Subcutaneous adipose tissue (tissue), 4 donors: ENCODE results near the gene HEG1. TPM values are rescaled to one million over a fixed set of nuclear protein-coding genes. Genes with fewer than 3 reads are reported as not detected.

Experiments used
- total RNA-seq, 4 donors: library from RNA; depleted of rRNA; stranded (reverse); fragments of >200 nt; gene quantifications; one replicate each; pipeline ENCODE4 v1.1.0, GENCODE V29; 2016
- TF ChIP-seq, protein P1 (sequence below): fragments of 450-650 bp; IDR thresholded peaks from one replicate; pipeline ENCODE4 v1.5.1; 2016; ENCODE audit warnings: low read depth, mild to moderate bottlenecking, control low read depth, antibody characterized with exemption, moderate library complexity

HEG1 gene
- total RNA-seq, 4 donors from 2014 or later = 26.7 to 72.5 (median 36.2) TPM

DNA sequence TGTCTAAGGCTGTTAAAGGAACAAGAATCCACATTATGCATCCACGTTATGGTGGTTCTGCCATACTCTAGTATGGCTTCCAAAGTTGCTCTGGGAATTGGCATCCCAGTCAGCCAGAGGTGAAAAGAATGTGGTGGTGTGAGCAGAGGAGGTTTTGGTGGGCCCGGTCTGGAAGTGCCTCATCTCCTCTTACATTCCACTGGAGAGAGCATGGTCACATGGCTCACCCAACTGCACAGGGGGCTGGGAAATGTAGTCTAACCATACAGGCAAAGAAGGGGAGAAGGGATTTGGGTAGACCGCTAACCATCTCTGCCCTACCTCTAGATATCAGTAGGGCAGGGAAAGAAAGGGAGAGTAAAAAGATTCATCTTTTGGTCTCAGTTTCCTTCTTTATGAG, 3.2 kb upstream of the HEG1 start:
- TF ChIP-seq, protein P1, sequence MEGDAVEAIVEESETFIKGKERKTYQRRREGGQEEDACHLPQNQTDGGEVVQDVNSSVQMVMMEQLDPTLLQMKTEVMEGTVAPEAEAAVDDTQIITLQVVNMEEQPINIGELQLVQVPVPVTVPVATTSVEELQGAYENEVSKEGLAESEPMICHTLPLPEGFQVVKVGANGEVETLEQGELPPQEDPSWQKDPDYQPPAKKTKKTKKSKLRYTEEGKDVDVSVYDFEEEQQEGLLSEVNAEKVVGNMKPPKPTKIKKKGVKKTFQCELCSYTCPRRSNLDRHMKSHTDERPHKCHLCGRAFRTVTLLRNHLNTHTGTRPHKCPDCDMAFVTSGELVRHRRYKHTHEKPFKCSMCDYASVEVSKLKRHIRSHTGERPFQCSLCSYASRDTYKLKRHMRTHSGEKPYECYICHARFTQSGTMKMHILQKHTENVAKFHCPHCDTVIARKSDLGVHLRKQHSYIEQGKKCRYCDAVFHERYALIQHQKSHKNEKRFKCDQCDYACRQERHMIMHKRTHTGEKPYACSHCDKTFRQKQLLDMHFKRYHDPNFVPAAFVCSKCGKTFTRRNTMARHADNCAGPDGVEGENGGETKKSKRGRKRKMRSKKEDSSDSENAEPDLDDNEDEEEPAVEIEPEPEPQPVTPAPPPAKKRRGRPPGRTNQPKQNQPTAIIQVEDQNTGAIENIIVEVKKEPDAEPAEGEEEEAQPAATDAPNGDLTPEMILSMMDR = no peak

DNA sequence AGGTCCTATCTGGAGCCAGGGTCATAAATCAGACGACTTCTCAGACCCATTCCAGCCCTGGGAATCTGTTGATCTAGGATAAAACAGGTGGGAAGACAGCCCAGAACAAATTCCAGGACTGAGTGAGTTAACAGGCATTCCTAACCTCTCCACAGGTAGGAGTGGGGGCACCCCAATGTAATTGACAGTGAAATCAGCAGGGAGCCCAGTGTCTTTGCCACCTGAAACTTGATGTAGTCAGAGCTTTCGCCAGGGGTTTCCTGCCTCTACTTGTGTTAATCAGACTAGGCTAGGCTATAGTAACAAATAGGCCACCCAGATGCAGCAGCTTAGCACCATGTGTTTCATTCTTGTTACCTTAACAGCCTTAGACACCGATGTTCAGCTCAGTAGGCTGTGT, 2.7 kb upstream of the HEG1 start:
- TF ChIP-seq, protein P1 = no peak

DNA sequence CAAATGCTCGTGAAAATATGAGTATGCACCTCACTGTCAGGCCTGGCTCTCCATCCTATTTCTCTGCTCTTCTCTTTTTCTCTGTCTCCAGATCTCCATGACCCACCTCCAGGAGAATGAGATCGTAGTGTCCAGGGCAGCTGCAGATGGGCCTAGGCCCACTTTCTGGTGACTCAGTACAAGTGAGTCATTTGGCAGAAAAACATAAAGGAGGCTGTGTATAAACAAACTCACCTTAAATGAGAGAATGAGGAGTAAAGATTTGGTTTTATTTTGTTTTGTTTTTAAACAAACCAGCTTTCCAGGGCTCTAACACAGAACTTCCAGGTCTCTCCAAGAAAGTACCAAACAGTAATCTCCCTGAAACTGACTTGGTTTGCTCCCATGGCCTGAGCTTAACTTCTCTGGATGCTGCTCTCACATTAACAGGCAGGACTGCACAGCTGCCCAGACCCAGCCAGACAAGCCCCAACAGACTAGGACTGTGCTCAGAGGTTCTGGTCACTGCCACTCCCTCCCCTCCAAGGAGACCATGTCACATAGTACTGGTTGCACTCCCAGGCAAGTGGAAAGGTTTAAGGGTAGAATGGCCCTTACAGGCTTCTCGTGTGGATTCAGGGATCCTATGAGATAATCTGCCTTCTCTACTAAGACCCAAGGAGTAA, 1.5 kb upstream of the HEG1 start:
- TF ChIP-seq, protein P1 = no peak

DNA sequence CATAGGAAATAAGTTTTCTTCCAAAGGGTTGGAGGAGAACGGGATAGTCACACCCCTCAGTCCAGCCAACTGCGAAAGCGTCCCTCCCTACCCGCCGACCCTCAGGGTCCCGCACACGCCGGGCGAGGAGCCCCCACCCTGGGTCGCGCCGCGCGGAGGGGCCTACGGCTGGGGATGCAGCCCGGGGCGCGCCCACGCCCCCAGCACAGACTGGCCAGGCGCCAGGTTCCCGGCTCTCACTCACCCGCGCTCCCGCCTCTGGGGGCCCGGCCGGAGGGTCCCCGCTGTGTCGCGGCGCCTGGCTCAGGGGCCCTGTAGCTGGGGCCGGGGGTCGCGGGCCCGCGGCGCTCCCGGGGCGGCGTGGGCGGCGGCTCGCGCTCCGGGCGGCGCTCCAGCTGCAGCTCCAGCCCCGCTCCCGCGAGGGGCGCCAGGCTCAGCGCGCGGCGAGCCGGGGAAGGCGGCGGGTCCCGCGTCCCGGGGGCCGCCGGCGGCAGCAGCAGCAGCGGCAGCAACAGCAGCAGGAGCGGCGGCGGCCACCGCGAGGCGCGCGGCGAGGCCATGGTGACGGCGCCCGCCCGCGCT, 375 bp downstream of the HEG1 start:
- TF ChIP-seq, protein P1 = no peak

DNA sequence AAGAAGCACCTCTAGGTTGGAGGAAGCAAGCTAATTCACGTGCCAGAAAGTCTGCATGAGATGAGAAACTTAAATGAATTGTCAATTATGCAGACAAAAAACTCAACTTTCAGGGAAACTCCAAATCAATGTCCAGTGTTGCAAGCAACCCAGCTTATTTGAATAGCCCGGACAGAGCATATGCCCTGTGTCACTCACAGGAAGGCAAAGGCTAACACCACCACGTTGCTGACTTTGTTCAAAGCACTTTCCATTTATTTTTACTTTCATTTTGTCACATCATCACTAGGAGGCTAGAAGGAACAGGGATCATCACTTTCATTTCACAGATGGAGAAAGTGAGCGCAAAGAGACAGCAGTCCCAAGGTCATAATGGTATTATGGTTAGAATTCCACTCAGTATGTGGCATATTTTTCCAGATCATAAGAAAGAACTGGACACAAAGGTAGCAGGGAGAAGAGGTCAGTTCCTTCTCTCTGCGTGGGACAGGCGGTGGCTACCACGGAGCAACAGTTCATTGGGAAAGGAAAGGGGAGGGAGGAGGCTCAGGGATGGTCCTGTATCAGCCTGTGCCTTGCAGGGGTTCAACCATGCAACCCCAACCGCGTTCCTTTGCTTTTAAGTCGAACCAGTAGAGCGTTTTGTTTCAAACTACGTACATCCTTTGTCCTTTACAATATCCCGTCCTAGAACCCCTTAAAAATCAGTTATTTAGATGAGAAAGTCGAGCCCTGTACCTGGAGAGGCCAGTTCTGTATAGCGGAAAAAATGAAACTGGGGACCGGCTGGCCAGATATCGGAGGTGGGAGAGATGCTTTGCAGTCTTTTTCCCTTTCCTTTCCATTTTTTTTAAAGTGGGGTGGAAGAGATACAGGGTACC, 1.1 kb downstream of the HEG1 start:
- TF ChIP-seq, protein P1 = no peak

DNA sequence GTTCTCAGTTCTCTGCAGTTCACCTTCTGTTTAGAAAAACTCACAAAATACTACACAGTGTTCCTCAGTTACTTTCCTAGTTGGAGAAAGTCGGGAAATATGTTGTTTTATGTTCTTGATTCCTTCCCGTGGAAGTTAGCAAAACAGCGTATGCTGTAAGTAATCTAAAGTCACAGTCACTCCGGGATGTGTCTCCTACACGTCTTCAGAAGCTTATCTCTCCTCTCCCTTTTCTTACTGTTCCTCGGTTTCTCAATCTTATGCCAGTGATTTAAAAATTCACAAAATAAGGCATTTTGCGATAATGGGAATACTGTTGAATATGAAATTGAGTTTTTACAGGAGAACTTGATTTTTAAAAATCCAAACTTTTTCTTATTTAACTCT, 1.7 kb downstream of the HEG1 start:
- TF ChIP-seq, protein P1 = no peak

DNA sequence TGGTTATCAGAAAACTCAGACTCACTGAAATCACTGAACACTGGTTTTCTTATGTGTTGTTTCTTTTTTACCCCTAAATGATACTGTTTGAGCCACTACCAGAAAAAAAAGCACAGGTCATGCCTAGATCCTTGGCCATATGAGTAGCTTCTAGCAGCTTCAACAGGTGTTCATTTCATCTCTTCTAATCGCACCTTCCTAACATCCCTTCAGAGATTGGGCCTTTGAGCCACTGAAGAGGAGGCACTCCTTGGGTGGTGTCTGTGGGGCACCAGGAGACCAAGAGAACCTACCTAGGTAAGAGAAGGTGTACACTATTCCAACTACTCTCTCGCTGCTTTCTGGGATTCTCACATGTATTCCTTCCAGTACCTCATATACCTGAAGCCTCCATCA, 2.5 kb downstream of the HEG1 start:
- TF ChIP-seq, protein P1 = no peak
